KG1 (cell line): ENCODE results near the gene CBFA2T3.
"Not testable (repeated sequence)": the region's sequence is repeated elsewhere in the genome, so short reads cannot be mapped to it uniquely, and the experiment has no call there.

Experiments
- DNase-seq: peaks from one replicate; lab custom pipeline; 2025; lab: John Stamatoyannopoulos, UW

The CBFA2T3 gene

GRCh38 chr16:88891083-88891482 lies 85.9 kb downstream of the CBFA2T3 start:
- DNase-seq = no peak

- not testable (repeated sequence) for DNase-seq
Measured at GRCh38 chr16:88889702-88890352, 87.2 kb downstream of the CBFA2T3 start.

- DNase-seq = no peak
Measured at GRCh38 chr16:88888461-88889387, 88.3 kb downstream of the CBFA2T3 start.

- no peak for DNase-seq
Measured at GRCh38 chr16:88888057-88888456, 89.0 kb downstream of the CBFA2T3 start.

- no peak for DNase-seq
Measured at GRCh38 chr16:88886845-88887521, 90.0 kb downstream of the CBFA2T3 start.

- no peak for DNase-seq
Measured at GRCh38 chr16:88886420-88886844, 90.6 kb downstream of the CBFA2T3 start.

- DNase-seq = no peak
Measured at GRCh38 chr16:88885693-88886280, 91.2 kb downstream of the CBFA2T3 start.

- DNase-seq = no peak
Measured at GRCh38 chr16:88884569-88885271, 92.3 kb downstream of the CBFA2T3 start.

GRCh38 chr16:88883946-88884345 lies 93.1 kb downstream of the CBFA2T3 start:
- no peak for DNase-seq

- DNase-seq = no peak
Measured at GRCh38 chr16:88883117-88883895, 93.7 kb downstream of the CBFA2T3 start.

- DNase-seq = no peak
Measured at GRCh38 chr16:88882358-88883030, 94.5 kb downstream of the CBFA2T3 start.

- no peak for DNase-seq
Measured at GRCh38 chr16:88881675-88882357, 95.2 kb downstream of the CBFA2T3 start.

GRCh38 chr16:88881007-88881615 lies 95.9 kb downstream of the CBFA2T3 start:
- no peak for DNase-seq

GRCh38 chr16:88880226-88881006 lies 96.6 kb downstream of the CBFA2T3 start:
- no peak for DNase-seq

GRCh38 chr16:88879788-88880055 lies 97.3 kb downstream of the CBFA2T3 start:
- no peak for DNase-seq

- no peak for DNase-seq
Measured at GRCh38 chr16:88878967-88879787, 97.8 kb downstream of the CBFA2T3 start.

- no peak for DNase-seq
Measured at GRCh38 chr16:88878356-88878755, 98.7 kb downstream of the CBFA2T3 start.
